T-cell (primary cell): ENCODE data around the gene HSD17B2. TPM values are rescaled to one million over a fixed set of nuclear protein-coding genes. Genes with fewer than 3 reads are reported as not detected.

ENCODE experiments used
- ATAC-seq, 4 experiments: fragments of 200-7000 bp in 3 of 4; fragments of 150-1000 bp in 1 of 4; cut with Tn5 transposase; replicated peaks in 1 of 4; 1 replicate in 3 of 4; 2 replicates in 1 of 4; pipeline ENCODE4 v1.10.0; 2021; ENCODE audit warnings: moderate library complexity in 3 of 4, mild to moderate bottlenecking in 2 of 4, moderate number of reproducible peaks in 1 of 4
- CTCF ChIA-PET, 2 donors: fragments of 300-600 bp; sonication (Branson Sonifier 250); formaldehyde crosslinking; loops; one replicate each; lab custom pipeline; 2022; ENCODE audit warnings: antibody characterized with exemption in 2 of 2; lab: Charles Lee
- POLR2A ChIA-PET, 2 donors: fragments of 300-600 bp; sonication (Branson Sonifier 250); formaldehyde crosslinking; loops; one replicate each; lab custom pipeline; 2022; ENCODE audit warnings: antibody characterized with exemption in 2 of 2; lab: Charles Lee
- DNase-seq, 35 experiments: peaks; one replicate each; pipeline versions ENCODE4 v3.0.0 to v3.0.0-alpha.2; 2013 to 2023
- H3K27ac ChIP-seq: one replicate; pipeline ENCODE4 v1.5.1; 2013; ENCODE audit warnings: low read length
- H3K27me3 ChIP-seq, 2 experiments: replicated peaks in 1 of 2; 1 replicate in 1 of 2; 2 replicates in 1 of 2; pipeline versions ENCODE4 v1.6.1 to v1.7.0; 2013; ENCODE audit warnings: low read length in 1 of 2, mixed read lengths in 1 of 2; ENCODE audit not compliant: control insufficient read depth in 2 of 2, insufficient read depth in 2 of 2; ENCODE audit errors: extremely low read depth in 1 of 2
- H3K36me3 ChIP-seq, 2 donors: 1 replicate in 1 of 2; 2 replicates in 1 of 2; pipeline versions ENCODE4 v1.6.1 to v1.7.0; 2013; ENCODE audit warnings: low read length in 1 of 2; ENCODE audit not compliant: control insufficient read depth in 2 of 2, insufficient read depth in 1 of 2; ENCODE audit errors: extremely low read depth in 1 of 2
- H3K4me1 ChIP-seq, 2 experiments: 1 replicate in 1 of 2; 2 replicates in 1 of 2; pipeline versions ENCODE4 v1.6.1 to v1.7.0; 2013; ENCODE audit warnings: low read length in 2 of 2, mixed read lengths in 1 of 2; ENCODE audit not compliant: insufficient read depth in 2 of 2, control insufficient read depth in 1 of 2; ENCODE audit errors: extremely low read depth in 1 of 2
- H3K4me3 ChIP-seq, 2 donors: 1 replicate in 1 of 2; 2 replicates in 1 of 2; pipeline versions ENCODE4 v1.5.1 to v1.7.0; 2013; ENCODE audit warnings: mild to moderate bottlenecking in 2 of 2, low read length in 1 of 2, moderate library complexity in 1 of 2; ENCODE audit not compliant: control insufficient read depth in 1 of 2; ENCODE audit errors: extremely low read depth in 1 of 2
- H3K9me3 ChIP-seq: 2 replicates; pipeline ENCODE4 v1.7.0; 2013
- H3K27ac Mint-ChIP-seq, 2 donors: one replicate each; pipeline ENCODE4 v1.8.0; 2020 to 2021; ENCODE audit warnings: mild to moderate bottlenecking in 2 of 2, mixed read lengths in 2 of 2
- H3K27me3 Mint-ChIP-seq, 2 donors: one replicate each; pipeline ENCODE4 v1.8.0; 2021 to 2022; ENCODE audit warnings: mixed read lengths in 2 of 2
- H3K36me3 Mint-ChIP-seq: one replicate; pipeline ENCODE4 v1.8.0; 2021; ENCODE audit warnings: mixed read lengths
- H3K4me1 Mint-ChIP-seq, 3 donors: one replicate each; pipeline ENCODE4 v1.8.0; 2020 to 2022; ENCODE audit warnings: mixed read lengths in 3 of 3, mild to moderate bottlenecking in 1 of 3
- H3K4me3 Mint-ChIP-seq, 3 donors: one replicate each; pipeline ENCODE4 v1.8.0; 2020 to 2022; ENCODE audit warnings: mild to moderate bottlenecking in 3 of 3, mixed read lengths in 3 of 3, moderate library complexity in 3 of 3
- H3K9me3 Mint-ChIP-seq, 3 donors: one replicate each; pipeline ENCODE4 v1.8.0; 2020 to 2022; ENCODE audit warnings: mixed read lengths in 3 of 3
- WGBS: methylation state at CpG from one replicate; pipeline ENCODE4 v1.1.5; 2013; ENCODE audit warnings: missing lambda C conversion rate; ENCODE audit not compliant: insufficient coverage; 5-methylcytosine and 5-hydroxymethylcytosine counted together
- total RNA-seq, 35 experiments: library from RNA in 6 of 35; stranded (reverse) in 6 of 35; fragments of 120-200 nt in 1 of 35; gene quantifications; one replicate each; pipeline versions ENCODE4 v1.2.1 to v1.2.4 and lab custom pipeline; 2013 to 2026

Gene HSD17B2
- total RNA-seq, 5 donors from 2014 or later (not counting 1 experiment from before 2014, with no cell fraction given) = not detected

GRCh38 chr16:82016263-82016662 lies 18.8 kb upstream of the HSD17B2 start:
- ATAC-seq (no peak), DNase-seq (no peak)
- Histone ChIP-seq H3K9me3 (no peaks in the 10 kb centered on the region), H3K4me3 (no peak overlapping the region), H3K36me3 (no peaks in the 10 kb centered on the region), H3K4me1 (peaks cover 0 to 7% of the 10 kb centered on the region in 2 experiments), H3K27me3 (peaks cover 6 to 9% of the 10 kb centered on the region in 2 experiments), H3K27ac (no peak overlapping the region)
- Mint-ChIP-seq H3K4me1 (peaks cover 7 to 9% (median 8%) of the 10 kb centered on the region in 3 donors), H3K4me3 (no peak overlapping the region), H3K36me3 (no peaks in the 10 kb centered on the region), H3K27me3 (peaks cover 30 to 34% of the 10 kb centered on the region in 2 donors), H3K9me3 (peaks cover 3 to 4% (median 4%) of the 10 kb centered on the region in 3 donors), H3K27ac (no peak overlapping the region)
- POLR2A ChIA-PET = no interaction called here
- no CpG with 5 or more reads among the region's 7 CpGs for WGBS
- CTCF ChIA-PET = no interaction called here

- Mint-ChIP-seq H3K27ac (no peak overlapping the region), H3K27me3 (peaks cover 28 to 30% of the 10 kb centered on the region in 2 donors), H3K36me3 (no peaks in the 10 kb centered on the region), H3K9me3 (peaks cover 3 to 4% (median 4%) of the 10 kb centered on the region in 3 donors), H3K4me3 (no peak overlapping the region), H3K4me1 (peaks cover 1 to 3% (median 2%) of the 10 kb centered on the region in 3 donors)
- 100% methylated on average over 2 of the region's 2 CpGs for WGBS
- no peak overlapping the region for H3K27ac ChIP-seq
- no peaks in the 10 kb centered on the region for H3K4me1 ChIP-seq
- no peak overlapping the region for H3K4me3 ChIP-seq
- ATAC-seq (no peak), DNase-seq (no peak)
- no peaks in the 10 kb centered on the region for H3K9me3 ChIP-seq
- no peaks in the 10 kb centered on the region for H3K36me3 ChIP-seq
- peaks cover 6 to 9% of the 10 kb centered on the region in 2 experiments for H3K27me3 ChIP-seq
- POLR2A ChIA-PET = no interaction called here
- CTCF ChIA-PET = no interaction called here
These were observed 18.1 kb upstream of the HSD17B2 start for GRCh38 chr16:82016964-82017363.

GRCh38 chr16:82017911-82018568 lies 17.0 kb upstream of the HSD17B2 start:
- ATAC-seq (no peak), DNase-seq (no peak)
- no peak overlapping the region for H3K27ac Mint-ChIP-seq
- peaks cover 3 to 4% (median 4%) of the 10 kb centered on the region in 3 donors for H3K9me3 Mint-ChIP-seq
- no peak overlapping the region for H3K27ac ChIP-seq
- peaks cover 6 to 9% of the 10 kb centered on the region in 2 experiments for H3K27me3 ChIP-seq
- CTCF ChIA-PET = no interaction called here
- POLR2A ChIA-PET = no interaction called here
- H3K4me1 Mint-ChIP-seq = no peaks in the 10 kb centered on the region
- no peaks in the 10 kb centered on the region for H3K9me3 ChIP-seq
- H3K4me3 ChIP-seq = no peak overlapping the region
- no peaks in the 10 kb centered on the region for H3K4me1 ChIP-seq
- peaks cover 22 to 27% of the 10 kb centered on the region in 2 donors for H3K27me3 Mint-ChIP-seq
- no peaks in the 10 kb centered on the region for H3K36me3 ChIP-seq
- no peaks in the 10 kb centered on the region for H3K36me3 Mint-ChIP-seq
- H3K4me3 Mint-ChIP-seq = no peak overlapping the region
- WGBS = no CpG with 5 or more reads among the region's 6 CpGs

- CTCF ChIA-PET = no interaction called here
- Histone ChIP-seq H3K9me3 (no peaks in the 10 kb centered on the region), H3K36me3 (no peaks in the 10 kb centered on the region), H3K27ac (no peak overlapping the region), H3K27me3 (peaks cover 8 to 12% of the 10 kb centered on the region in 2 experiments), H3K4me3 (no peak overlapping the region), H3K4me1 (no peaks in the 10 kb centered on the region)
- H3K4me1 Mint-ChIP-seq = no peaks in the 10 kb centered on the region
- no peak overlapping the region for H3K4me3 Mint-ChIP-seq
- 29% methylated on average over 5 of the region's 8 CpGs for WGBS
- no peak overlapping the region for H3K27ac Mint-ChIP-seq
- ATAC-seq = no peak
- H3K9me3 Mint-ChIP-seq = peaks cover 3 to 4% (median 4%) of the 10 kb centered on the region in 3 donors
- no peaks in the 10 kb centered on the region for H3K36me3 Mint-ChIP-seq
- no peak for DNase-seq
- H3K27me3 Mint-ChIP-seq = peaks cover 33 to 37% of the 10 kb centered on the region in 2 donors
- POLR2A ChIA-PET = no interaction called here
These were observed 15.5 kb upstream of the HSD17B2 start for GRCh38 chr16:82019535-82019934.

GRCh38 chr16:82020051-82020450 lies 15.0 kb upstream of the HSD17B2 start:
- H3K36me3 ChIP-seq = no peaks in the 10 kb centered on the region
- WGBS = 93% methylated on average over 2 of the region's 5 CpGs
- Mint-ChIP-seq H3K4me3 (no peak overlapping the region), H3K9me3 (peaks cover 2% of the 10 kb centered on the region in 3 donors), H3K27me3 (peaks cover 34 to 37% of the 10 kb centered on the region in 2 donors), H3K27ac (no peak overlapping the region), H3K36me3 (no peaks in the 10 kb centered on the region), H3K4me1 (no peaks in the 10 kb centered on the region)
- ChIA-PET CTCF (interaction anchor here in 1 of 2 donors (0.7 kb wide), 1 partner anchor 311 kb away, joined by 7 read pairs; no protein-coding TSS in a partner anchor), POLR2A (no interaction called here)
- DNase-seq (no peak), ATAC-seq (no peak)
- H3K9me3 ChIP-seq = no peaks in the 10 kb centered on the region
- peaks cover 8 to 14% of the 10 kb centered on the region in 2 experiments for H3K27me3 ChIP-seq
- no peak overlapping the region for H3K27ac ChIP-seq
- no peak overlapping the region for H3K4me3 ChIP-seq
- H3K4me1 ChIP-seq = no peaks in the 10 kb centered on the region

GRCh38 chr16:82023206-82023605 lies 11.8 kb upstream of the HSD17B2 start:
- H3K27ac ChIP-seq = no peak overlapping the region
- no peaks in the 10 kb centered on the region for H3K9me3 ChIP-seq
- no peak overlapping the region for H3K4me3 Mint-ChIP-seq
- ATAC-seq (no peak), DNase-seq (no peak)
- H3K36me3 Mint-ChIP-seq = no peaks in the 10 kb centered on the region
- no peak overlapping the region for H3K4me3 ChIP-seq
- ChIA-PET CTCF (no interaction called here), POLR2A (no interaction called here)
- H3K9me3 Mint-ChIP-seq = no peaks in the 10 kb centered on the region
- no CpG with 5 or more reads among the region's 7 CpGs for WGBS
- H3K4me1 ChIP-seq = no peaks in the 10 kb centered on the region
- H3K4me1 Mint-ChIP-seq = no peaks in the 10 kb centered on the region
- peaks cover 33 to 40% of the 10 kb centered on the region in 2 donors for H3K27me3 Mint-ChIP-seq
- H3K36me3 ChIP-seq = no peaks in the 10 kb centered on the region
- peaks cover 6 to 16% of the 10 kb centered on the region in 2 experiments for H3K27me3 ChIP-seq
- no peak overlapping the region for H3K27ac Mint-ChIP-seq
